ENCODE measurements around the gene ARHGAP1.
A peak's percentile ranks its signal among the peaks of the same experiment; 100 is the strongest.

The ARHGAP1 gene

GRCh38 chr11:46694072-46694471 is 6.3 kb downstream of the ARHGAP1 start:
- Mint-ChIP-seq H3K27me3 (ENCODE audit: low read depth) (no peaks in the 10 kb centered on the region), H3K4me3 (no peak overlapping the region), H3K4me1 (ENCODE audit: low read depth) (peaks cover 10% of the 10 kb centered on the region), H3K36me3 (ENCODE audit: low read depth) (peaks cover 18% of the 10 kb centered on the region), H3K9me3 (no peaks in the 10 kb centered on the region), H3K27ac (no peak overlapping the region)

GRCh38 chr11:46693597-46694012 is 6.8 kb downstream of the ARHGAP1 start:
- Mint-ChIP-seq H3K27ac (no peak overlapping the region), H3K9me3 (no peaks in the 10 kb centered on the region), H3K4me1 (ENCODE audit: low read depth) (peaks cover 9% of the 10 kb centered on the region), H3K4me3 (no peak overlapping the region), H3K27me3 (ENCODE audit: low read depth) (no peaks in the 10 kb centered on the region), H3K36me3 (ENCODE audit: low read depth) (peaks cover 17% of the 10 kb centered on the region)

GRCh38 chr11:46692450-46692849 is 8.0 kb downstream of the ARHGAP1 start:
- peaks cover 2% of the 10 kb centered on the region for H3K4me1 Mint-ChIP-seq (ENCODE audit: low read depth)
- no peak overlapping the region for H3K27ac Mint-ChIP-seq
- H3K27me3 Mint-ChIP-seq (ENCODE audit: low read depth): no peaks in the 10 kb centered on the region
- H3K36me3 Mint-ChIP-seq (ENCODE audit: low read depth): peaks cover 21% of the 10 kb centered on the region
- no peak overlapping the region for H3K4me3 Mint-ChIP-seq
- H3K9me3 Mint-ChIP-seq: no peaks in the 10 kb centered on the region

- Mint-ChIP-seq H3K9me3 (no peaks in the 10 kb centered on the region), H3K4me3 (no peak overlapping the region), H3K27me3 (ENCODE audit: low read depth) (no peaks in the 10 kb centered on the region), H3K36me3 (ENCODE audit: low read depth) (peaks cover 24% of the 10 kb centered on the region), H3K27ac (peak overlapping the region; percentile 18), H3K4me1 (ENCODE audit: low read depth) (peaks cover 2% of the 10 kb centered on the region)
Observed at GRCh38 chr11:46690702-46691101, 9.7 kb downstream of the ARHGAP1 start.

GRCh38 chr11:46686886-46687795 is 13.3 kb downstream of the ARHGAP1 start:
- Mint-ChIP-seq H3K27ac (no peak overlapping the region), H3K9me3 (no peaks in the 10 kb centered on the region), H3K4me3 (no peak overlapping the region), H3K27me3 (ENCODE audit: low read depth) (no peaks in the 10 kb centered on the region), H3K36me3 (ENCODE audit: low read depth) (peaks cover 18% of the 10 kb centered on the region), H3K4me1 (ENCODE audit: low read depth) (peaks cover 3% of the 10 kb centered on the region)

- no peaks in the 10 kb centered on the region for H3K9me3 Mint-ChIP-seq
- no peak overlapping the region for H3K4me3 Mint-ChIP-seq
- H3K4me1 Mint-ChIP-seq (ENCODE audit: low read depth): peaks cover 2% of the 10 kb centered on the region
- H3K36me3 Mint-ChIP-seq (ENCODE audit: low read depth): peaks cover 17% of the 10 kb centered on the region
- no peak overlapping the region for H3K27ac Mint-ChIP-seq
- H3K27me3 Mint-ChIP-seq (ENCODE audit: low read depth): no peaks in the 10 kb centered on the region
Observed at GRCh38 chr11:46684367-46684766, 16.1 kb downstream of the ARHGAP1 start.

GRCh38 chr11:46682773-46683752 is 17.4 kb downstream of the ARHGAP1 start:
- Mint-ChIP-seq H3K27me3 (ENCODE audit: low read depth) (no peaks in the 10 kb centered on the region), H3K27ac (no peak overlapping the region), H3K9me3 (no peaks in the 10 kb centered on the region), H3K4me3 (no peak overlapping the region), H3K36me3 (ENCODE audit: low read depth) (peaks cover 20% of the 10 kb centered on the region), H3K4me1 (ENCODE audit: low read depth) (peaks cover 2% of the 10 kb centered on the region)

GRCh38 chr11:46681814-46682213 is 18.6 kb downstream of the ARHGAP1 start:
- H3K4me1 Mint-ChIP-seq (ENCODE audit: low read depth): peaks cover 5% of the 10 kb centered on the region
- H3K27me3 Mint-ChIP-seq (ENCODE audit: low read depth): no peaks in the 10 kb centered on the region
- H3K27ac Mint-ChIP-seq: no peak overlapping the region
- no peak overlapping the region for H3K4me3 Mint-ChIP-seq
- no peaks in the 10 kb centered on the region for H3K9me3 Mint-ChIP-seq
- peaks cover 21% of the 10 kb centered on the region for H3K36me3 Mint-ChIP-seq (ENCODE audit: low read depth)

- Mint-ChIP-seq H3K36me3 (ENCODE audit: low read depth) (peaks cover 23% of the 10 kb centered on the region), H3K4me3 (no peak overlapping the region), H3K9me3 (no peaks in the 10 kb centered on the region), H3K4me1 (ENCODE audit: low read depth) (peaks cover 6% of the 10 kb centered on the region), H3K27ac (no peak overlapping the region), H3K27me3 (ENCODE audit: low read depth) (no peaks in the 10 kb centered on the region)
Observed at GRCh38 chr11:46680815-46681214, 19.6 kb downstream of the ARHGAP1 start.

- no peak overlapping the region for H3K4me3 Mint-ChIP-seq
- H3K4me1 Mint-ChIP-seq (ENCODE audit: low read depth): peaks cover 8% of the 10 kb centered on the region
- peaks cover 23% of the 10 kb centered on the region for H3K36me3 Mint-ChIP-seq (ENCODE audit: low read depth)
- no peak overlapping the region for H3K27ac Mint-ChIP-seq
- H3K27me3 Mint-ChIP-seq (ENCODE audit: low read depth): no peaks in the 10 kb centered on the region
- no peaks in the 10 kb centered on the region for H3K9me3 Mint-ChIP-seq
Observed at GRCh38 chr11:46680164-46680760, 20.2 kb downstream of the ARHGAP1 start.

GRCh38 chr11:46679241-46680163 is 20.9 kb downstream of the ARHGAP1 start:
- peaks cover 26% of the 10 kb centered on the region for H3K36me3 Mint-ChIP-seq (ENCODE audit: low read depth)
- no peak overlapping the region for H3K4me3 Mint-ChIP-seq
- H3K4me1 Mint-ChIP-seq (ENCODE audit: low read depth): peaks cover 13% of the 10 kb centered on the region
- no peaks in the 10 kb centered on the region for H3K27me3 Mint-ChIP-seq (ENCODE audit: low read depth)
- H3K9me3 Mint-ChIP-seq: no peaks in the 10 kb centered on the region
- H3K27ac Mint-ChIP-seq: no peak overlapping the region

GRCh38 chr11:46678741-46679130 is 21.7 kb downstream of the ARHGAP1 start:
- Mint-ChIP-seq H3K4me3 (no peak overlapping the region), H3K27me3 (ENCODE audit: low read depth) (no peaks in the 10 kb centered on the region), H3K27ac (no peak overlapping the region), H3K36me3 (ENCODE audit: low read depth) (peaks cover 25% of the 10 kb centered on the region), H3K4me1 (ENCODE audit: low read depth) (peaks cover 14% of the 10 kb centered on the region), H3K9me3 (no peaks in the 10 kb centered on the region)

GRCh38 chr11:46677991-46678740 is 22.3 kb downstream of the ARHGAP1 start:
- Mint-ChIP-seq H3K27ac (peak overlapping the region; percentile 41), H3K36me3 (ENCODE audit: low read depth) (peaks cover 25% of the 10 kb centered on the region), H3K27me3 (ENCODE audit: low read depth) (no peaks in the 10 kb centered on the region), H3K4me3 (no peak overlapping the region), H3K4me1 (ENCODE audit: low read depth) (peaks cover 17% of the 10 kb centered on the region), H3K9me3 (no peaks in the 10 kb centered on the region)

Data from T-helper 1 cell treated with Interleukin-12 subunit alpha and Interleukin-12 subunit beta and Interleukin-4 antibody, amounts not matched to agents 30 μg/mL and 1 μg/mL, for 36 hours (primary cell).